Left cardiac atrium (tissue), 4 donors: ENCODE results near the gene FITM2. TPM values are rescaled to one million over a fixed set of nuclear protein-coding genes. Genes with fewer than 3 reads are reported as not detected.

Source experiments
- ATAC-seq, 2 donors: fragments of 200-7000 bp; cut with Tn5 transposase; one replicate each; pipeline ENCODE4 v1.9.1; 2020; ENCODE audit warnings: mild to moderate bottlenecking in 2 of 2, moderate library complexity in 2 of 2
- DNase-seq: peaks from one replicate; pipeline ENCODE4 v3.0.0-alpha.2; 2020
- intact Hi-C, 2 donors: fragments of 100-400 bp; cut with DNase I; formaldehyde crosslinking; loops; one replicate each; pipeline versions ENCODE4 v1.14.1 to v1.15.1; 2022 to 2023
- total RNA-seq, 2 donors: library from RNA; stranded (reverse); fragmentation: NEBNext Ultra II Directional; extraction: Animal tissue kit (Norgen Biotek cat#: 25700); gene quantifications; one replicate each; pipeline ENCODE4 v1.2.1, GENCODE V29; 2021
- donor health status: DM: no; HTN: yes; CAD: no.
- donor health status: DM: no; HTN: yes; CAD: no; lungs with severe emphysema.
- donor health status: DM: yes; HTN: yes; CAD: no.
- donor health status: Dilated cardiomyopathy.

FITM2 gene
- total RNA-seq, 2 donors from 2014 or later = 97.7 to 124 TPM

DNA sequence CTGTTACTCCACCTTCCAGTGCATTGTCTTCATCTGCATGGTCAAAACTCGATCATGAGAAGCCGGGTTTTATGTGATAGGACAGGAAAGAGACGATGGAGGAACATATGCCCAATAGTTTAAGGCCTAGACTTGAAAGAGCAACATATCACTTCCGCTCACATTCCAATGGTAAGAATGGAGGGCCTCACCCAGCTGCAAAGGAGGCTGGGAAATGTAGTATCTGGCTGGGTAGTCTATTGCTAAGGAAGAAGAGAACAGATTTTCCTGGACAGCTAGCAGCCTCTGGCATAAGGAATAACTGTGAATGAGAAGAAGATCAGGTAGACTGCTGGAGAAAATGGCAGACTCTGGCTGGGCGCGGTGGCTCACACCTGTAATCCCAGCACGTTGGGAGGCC is 19.2 kb downstream of the FITM2 start:
- intact Hi-C loops = no loop called here
- no peak for ATAC-seq
- DNase-seq = no peak

DNA sequence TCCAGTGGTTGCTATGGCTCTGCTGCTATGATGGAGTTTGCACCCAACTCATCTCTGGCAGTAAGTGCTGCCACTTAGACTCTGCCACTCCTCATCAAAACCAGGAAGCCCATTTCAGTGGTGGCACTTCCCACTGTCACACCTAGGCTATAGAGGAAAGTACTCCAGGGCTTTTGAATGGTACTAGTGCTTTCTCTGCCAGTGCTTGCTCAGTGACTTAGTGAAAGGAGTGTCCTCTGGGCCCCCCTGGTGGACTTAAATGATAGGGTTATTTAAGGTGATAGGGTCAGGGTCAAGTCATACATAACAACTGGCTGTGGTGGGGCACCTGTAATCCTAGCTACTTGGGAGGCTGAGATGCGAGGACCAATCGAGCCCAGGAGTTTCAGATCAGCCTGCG is 22.8 kb downstream of the FITM2 start:
- intact Hi-C loops = no loop called here
- no peak for DNase-seq
- ATAC-seq = peak in 1 of 2 donors; percentile 24

DNA sequence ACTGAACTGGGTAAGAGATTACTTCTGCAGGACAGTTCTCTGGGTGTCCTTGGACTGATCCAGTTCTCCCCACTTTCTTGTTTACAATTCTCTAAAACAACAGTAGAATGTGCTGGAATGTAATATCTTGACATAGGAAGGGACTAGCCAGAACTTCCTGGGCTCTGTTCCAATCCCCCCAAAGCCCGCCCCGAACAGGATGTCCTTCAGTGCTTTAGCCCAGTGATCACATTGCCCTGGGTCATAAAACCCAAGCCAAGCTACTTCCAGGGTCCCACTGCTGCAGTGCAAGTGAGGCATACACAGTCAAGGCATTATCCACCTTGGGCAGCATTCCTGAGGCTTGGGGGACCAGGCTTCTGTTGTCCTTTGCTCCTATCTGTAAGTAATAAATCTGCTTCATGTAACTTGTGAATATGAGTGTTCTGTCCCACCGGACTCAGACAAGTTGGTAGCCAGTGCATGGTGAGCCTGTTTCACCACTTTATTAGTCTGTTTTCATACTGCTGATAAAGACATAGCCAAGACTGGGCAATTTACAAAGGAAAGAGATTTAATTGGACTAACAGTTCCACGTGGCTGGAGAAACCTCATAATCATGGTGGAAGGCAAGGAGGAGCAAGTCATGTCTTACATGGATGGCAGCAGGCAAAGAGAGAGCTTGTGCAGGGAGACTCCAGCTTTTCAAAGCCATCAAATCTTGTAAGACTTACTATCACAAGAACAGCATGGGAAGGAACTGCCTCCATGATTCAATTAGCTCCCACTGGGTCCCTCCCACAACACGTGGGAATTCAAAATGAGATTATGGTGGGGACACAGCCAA is 23.5 kb downstream of the FITM2 start:
- ATAC-seq (peak; percentile 55 to 76), DNase-seq (no peak)
- intact Hi-C loops = no loop called here

DNA sequence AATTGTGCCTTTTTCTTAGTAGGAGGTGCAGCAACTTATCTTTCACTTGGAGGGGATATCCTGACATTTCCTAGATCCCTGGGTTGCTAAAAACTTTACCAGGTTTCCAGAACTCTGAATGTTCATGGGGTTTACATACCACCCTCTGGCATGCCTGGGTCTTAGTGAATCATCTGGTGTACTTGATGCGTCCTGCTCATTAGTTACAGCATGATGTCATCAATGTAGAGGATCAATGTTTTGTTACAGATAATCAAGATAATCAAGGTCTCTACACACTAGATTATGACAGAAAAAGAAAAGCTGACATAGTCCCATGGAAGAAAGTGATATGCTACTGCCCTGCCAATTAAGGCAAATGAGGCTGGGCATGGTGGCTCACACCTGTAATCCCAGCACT is 27.0 kb downstream of the FITM2 start:
- DNase-seq (no peak), ATAC-seq (no peak)
- intact Hi-C loops = no loop called here

DNA sequence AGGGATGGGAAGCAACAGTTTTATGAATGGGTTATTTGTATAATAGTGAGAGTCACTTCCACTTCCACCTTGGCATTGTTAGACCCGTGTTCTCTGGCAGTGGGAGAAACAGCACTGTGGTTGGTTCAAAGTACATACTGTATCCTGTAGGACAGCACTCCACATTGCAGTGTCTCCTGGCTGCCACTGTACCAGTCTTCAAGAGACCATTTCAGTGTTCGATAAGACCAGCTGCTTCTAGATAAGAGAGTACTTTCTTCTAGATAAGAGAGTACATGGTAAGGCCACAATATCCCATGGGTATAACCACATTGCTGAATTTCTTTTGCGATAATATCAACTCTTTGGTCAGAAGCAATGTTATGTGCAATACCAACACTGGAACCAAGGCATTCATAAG is 28.8 kb downstream of the FITM2 start:
- no peak for DNase-seq
- intact Hi-C loops = no loop called here
- ATAC-seq = peak in 1 of 2 donors; percentile 47

DNA sequence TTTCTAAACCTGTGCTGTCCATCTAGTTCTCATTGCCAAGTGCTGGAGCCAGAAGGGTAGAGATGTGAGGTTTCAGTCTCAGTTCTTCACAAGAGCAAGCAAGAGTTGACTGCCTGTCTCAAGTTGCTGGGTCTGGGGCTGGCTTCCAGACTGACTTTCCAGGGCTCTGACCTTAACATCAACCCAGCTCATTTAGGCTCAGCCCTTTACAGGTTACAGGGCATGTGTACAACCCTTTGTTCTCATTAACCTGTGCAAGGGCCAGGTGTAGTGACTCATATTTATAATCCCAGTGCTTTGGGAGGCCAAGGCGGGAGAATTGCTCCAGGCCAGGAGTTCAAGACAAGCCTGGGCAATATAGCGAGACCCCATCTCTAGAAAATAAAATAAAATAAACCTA is 30.6 kb downstream of the FITM2 start:
- DNase-seq (no peak), ATAC-seq (no peak)
- intact Hi-C loops = no loop called here

DNA sequence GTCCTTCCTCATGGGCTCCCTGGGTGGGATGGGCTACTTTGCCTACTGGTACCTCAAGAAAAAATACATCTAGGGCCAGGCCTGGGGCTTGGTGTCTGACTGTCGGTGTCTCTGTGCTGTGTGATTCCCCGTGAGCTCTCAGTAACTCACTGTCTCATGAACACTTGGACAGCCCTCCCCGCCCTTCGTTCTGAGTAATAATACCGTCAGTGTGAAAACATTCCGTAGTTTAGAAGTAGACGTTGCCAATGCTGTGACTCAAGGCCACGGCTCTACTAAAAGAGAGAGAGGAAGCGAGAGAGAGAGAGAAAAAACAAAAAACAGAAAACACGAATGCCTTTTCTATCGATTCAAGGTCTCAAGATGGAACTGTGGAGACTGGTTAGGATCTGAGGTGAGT is 31.8 kb downstream of the FITM2 start:
- intact Hi-C loops = no loop called here
- ATAC-seq = peak in 1 of 2 donors; percentile 31
- no peak for DNase-seq

DNA sequence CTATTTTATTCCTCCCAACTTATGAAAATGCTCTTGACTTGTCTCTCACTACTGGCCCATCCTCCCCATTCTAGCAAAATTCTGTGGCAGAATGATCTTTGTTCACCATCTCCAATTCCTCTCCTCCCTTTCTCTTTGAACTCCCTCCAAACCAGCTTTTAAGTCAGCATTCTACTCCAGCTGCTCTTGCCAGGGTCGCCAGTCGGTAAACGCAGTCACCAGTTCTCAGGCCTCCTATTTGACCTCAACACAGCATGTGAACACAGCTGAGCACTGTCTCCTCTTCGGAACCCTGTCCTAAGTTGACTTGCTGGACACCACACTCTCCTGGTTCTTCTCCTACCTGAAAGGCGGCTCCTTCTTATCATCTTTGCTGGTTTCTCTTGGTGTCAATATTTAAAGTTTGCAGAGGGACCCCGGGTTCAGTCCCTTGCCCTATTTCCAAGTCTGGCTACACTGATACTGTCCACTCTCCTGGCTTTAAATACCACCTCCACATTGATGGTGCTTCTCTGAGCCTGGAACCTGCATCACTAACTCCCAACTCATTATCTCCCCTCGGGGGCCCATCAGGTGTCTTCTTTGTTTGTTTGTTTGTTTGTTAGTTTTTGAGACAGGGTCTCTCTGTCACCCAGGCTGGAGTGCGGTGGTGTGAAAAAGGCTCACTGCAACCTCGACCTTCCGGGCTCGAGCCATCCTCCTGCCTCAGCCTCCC is 36.5 kb downstream of the FITM2 start:
- no peak for DNase-seq
- no peak for ATAC-seq

DNA sequence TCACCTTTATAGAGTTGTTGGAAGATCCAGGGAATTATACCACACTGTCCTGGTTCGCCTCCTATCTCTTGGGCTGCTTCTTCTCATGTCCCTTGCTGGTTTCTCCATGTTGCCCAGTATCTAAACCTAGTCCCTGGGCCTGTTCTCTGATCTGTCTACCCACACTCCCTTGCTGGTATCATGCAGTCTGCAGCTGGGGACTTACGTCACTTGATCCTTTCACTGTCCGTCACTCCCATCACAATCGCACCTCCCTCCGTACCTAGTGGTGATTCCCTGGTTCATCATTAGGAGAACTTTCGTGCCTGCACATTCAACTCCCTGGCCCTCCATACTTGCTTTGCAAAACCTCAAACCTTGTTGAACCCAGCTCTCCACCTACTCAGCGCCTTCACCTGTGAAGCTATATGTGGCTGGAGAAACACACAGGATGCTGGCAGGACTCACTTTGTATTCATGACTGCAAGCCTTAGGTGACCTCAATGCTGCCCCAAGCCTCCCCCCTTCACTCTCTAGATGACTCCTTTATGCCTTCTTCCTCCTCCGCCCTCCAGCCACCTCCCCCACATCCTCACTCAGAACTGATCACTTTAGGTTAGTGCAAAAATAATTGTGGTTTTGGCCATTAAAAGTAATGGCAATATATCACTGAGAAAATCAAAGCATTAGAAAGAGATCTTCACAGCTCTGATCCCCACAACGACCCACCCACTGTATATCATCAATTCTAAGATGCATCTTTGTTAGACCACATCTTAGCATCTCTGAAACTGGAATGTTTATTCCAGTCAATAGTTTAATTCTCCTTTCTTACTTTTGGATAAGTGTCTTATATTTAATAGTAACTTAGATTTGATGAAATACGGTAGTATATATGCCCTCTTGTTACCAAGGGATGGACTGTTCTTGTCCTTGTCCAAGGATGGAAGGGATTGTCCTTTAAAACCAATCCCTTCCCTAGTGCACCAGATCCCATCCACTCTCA is 37.5 kb downstream of the FITM2 start:
- ATAC-seq (no peak), DNase-seq (no peak)
- intact Hi-C loops = no loop called here

More for the DNA sequence above, 36.5 kb downstream of the FITM2 start:
- intact Hi-C loops = no loop called here

DNA sequence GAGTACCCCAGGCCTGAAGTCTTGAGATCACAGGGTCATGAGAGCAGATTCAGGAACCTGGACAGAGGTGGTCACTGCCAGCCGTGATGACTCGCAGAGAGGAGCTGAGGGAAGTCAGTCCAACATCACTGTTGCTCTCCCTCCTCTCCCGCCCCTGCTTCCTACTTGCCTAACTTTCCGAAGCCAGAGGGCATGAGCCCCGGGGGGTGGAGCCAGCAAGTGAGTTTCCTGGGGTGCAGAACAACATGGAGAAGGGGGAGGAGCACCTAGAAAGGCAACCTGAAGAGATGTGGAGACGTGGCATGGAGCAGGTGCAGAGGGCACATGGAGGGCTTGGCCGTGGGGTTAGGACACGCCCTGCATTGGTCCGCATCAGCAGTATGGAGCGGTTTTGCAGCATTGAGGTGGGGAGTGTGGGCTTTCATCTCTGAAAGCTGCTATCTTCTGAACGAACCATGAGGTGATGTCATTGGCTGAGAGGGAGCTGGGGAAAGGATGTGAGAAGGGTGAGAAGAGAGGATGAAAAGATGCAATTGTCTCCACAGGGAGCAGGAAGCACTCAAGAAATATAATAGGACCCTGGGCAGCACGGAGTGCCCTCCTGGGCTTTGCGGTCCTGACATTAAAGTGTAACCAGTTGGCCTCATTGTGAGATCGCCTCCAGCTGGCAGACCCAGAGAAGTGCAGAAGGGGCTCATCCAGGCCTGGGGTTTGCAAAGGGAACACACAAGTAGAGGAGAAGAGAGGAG is 38.9 kb downstream of the FITM2 start:
- intact Hi-C loops = no loop called here
- no peak for DNase-seq
- ATAC-seq = no peak

DNA sequence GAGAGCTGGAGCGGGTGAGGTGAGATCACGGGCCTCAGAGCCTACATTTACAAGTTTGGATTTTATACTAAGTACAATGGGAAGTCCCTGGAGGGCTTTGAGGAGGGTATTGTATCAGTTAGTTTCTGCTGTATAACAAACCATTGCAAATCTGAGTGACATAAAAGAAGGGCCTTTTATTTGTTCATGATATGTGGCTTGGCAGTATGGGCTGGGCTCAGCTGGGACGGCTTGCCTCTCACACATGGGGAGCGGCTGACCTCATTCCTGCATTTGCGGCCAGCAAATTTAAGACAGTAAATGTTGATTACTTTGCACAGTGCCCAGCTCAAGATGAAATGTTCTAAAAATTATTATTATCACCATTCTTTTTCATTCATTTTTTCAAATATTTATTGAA is 42.2 kb downstream of the FITM2 start:
- ATAC-seq (no peak), DNase-seq (no peak)
- intact Hi-C loops = no loop called here

DNA sequence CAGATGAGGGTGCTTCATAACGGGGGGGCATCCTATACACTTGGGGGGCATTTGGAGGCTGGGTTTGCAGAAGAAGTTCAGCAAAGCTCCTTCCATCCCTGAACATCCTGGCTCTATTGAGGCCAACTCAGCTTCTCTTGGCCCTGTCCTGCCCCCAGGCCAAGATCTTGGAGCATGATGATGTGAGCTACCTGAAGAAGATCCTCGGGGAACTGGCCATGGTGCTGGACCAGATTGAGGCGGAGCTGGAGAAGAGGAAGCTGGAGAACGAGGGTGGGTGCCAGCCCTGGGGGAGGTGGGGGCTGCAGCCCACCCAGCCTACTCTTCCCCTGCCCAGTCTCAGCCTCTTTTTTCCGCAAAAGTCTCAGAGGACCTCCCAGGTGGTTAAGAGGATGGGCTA is 46.7 kb downstream of the FITM2 start:
- ATAC-seq = no peak
- intact Hi-C loops = no loop called here
- no peak for DNase-seq

DNA sequence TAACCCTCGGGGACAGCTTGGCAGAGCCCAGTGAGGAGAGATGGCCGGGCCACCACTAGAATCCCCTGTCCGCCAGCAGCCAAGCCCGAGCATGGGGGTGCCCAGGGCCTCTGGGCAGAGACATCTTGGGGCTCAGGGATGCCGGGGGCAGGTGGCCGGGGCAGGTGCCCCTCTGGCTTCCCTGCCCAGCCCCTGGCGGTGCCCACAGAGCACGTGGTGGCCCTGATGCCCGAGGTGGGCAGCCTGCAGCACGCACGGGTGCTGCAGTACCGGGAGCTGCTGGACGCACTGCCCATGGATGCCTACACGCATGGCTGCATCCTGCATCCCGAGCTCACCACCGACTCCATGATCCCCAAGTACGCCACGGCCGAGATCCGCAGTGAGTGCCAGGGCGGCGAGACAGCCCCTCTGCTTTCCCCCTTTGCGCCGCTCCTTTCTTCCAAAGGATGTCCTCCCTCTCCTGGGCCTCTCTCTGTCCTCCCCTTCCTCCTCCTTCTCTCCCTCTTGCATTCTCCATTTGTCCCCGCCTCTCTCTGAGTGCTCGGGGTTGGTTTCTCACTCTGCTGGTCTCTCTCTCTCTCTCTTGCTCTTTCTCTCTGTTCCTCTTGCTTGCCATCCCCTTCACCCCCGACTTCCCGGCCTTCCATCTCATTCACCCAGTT is 52.6 kb downstream of the FITM2 start:
- intact Hi-C loops = no loop called here
- DNase-seq (no peak), ATAC-seq (no peak)

DNA sequence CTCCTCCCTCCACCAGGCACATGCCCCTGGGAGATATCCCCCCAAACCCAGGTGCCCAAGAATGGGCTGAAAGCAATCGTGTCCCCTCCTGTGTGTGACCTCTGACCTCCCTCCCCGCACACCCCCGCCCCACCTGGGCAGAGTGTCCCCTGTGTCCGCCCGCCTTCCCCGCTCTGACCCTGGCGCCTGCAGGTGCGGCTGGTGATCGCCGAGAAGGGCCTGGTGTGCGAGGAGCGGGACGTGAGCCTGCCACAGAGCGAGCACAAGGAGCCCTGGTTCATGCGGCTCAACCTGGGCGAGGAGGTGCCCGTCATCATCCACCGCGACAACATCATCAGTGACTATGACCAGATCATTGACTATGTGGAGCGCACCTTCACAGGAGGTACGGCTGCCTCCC is 54.0 kb downstream of the FITM2 start:
- DNase-seq (no peak), ATAC-seq (no peak)
- intact Hi-C loops = no loop called here

DNA sequence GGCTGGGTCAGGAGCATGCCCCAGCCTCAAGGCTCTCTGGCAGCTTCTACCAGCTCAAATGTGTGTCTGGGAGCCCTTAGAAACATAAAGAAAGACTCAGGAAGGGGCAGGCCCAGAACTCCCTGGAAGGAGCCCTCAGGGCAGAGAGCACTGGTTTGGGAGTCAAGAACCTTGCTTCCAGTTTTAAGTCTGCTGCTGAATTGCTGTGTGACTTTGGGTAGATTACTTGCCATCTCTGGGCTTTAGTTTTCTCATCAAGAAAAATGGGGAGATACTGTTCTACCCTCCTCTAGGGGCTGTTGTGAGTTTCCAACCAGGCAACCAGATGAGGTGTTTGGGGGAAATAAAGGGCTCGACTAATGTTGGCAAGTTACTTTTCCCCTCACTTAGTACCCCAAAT is 55.1 kb downstream of the FITM2 start:
- DNase-seq (no peak), ATAC-seq (no peak)
- intact Hi-C loops = no loop called here

DNA sequence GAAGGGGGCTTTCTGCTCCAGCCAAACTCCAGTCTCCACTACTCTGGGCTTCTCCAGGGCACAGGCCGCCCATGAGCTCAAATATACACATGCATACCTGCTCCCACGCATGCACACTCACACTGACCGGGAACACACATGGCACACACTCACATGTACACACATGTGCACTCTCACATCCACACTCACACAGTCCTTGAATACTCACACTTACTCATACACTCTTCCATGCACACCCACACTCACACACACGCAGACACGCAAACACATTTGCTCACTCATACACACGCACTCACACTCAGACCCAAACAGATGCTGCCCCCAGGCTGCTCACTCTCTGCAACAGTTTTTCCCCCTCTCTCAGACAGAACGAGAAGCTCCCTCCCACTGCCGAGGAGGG is 56.9 kb downstream of the FITM2 start:
- DNase-seq (no peak), ATAC-seq (no peak)
- intact Hi-C loops = no loop called here

DNA sequence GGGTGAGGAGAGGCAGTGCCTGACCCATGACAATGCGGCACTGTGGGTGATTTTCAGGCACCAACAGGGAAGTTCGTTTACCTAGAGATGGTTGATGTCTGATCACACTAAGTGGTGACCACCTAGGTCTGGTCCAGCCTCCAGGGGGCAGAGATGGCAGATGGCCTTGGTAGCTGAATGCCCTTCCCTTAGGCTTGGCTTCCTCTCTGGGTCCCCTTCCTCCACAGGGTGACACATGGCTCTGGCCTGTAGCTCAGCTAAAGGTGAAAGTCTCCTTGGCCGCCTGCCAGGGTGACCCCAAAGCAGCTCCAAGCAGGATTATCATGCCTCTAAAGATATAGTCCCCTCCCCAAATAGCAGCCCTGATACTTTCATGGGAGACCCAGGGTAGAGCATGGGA is 57.5 kb downstream of the FITM2 start:
- intact Hi-C loops = no loop called here
- DNase-seq = no peak
- ATAC-seq = no peak
